Measurements from ENCODE around the gene ZDHHC22.

ZDHHC22 gene

DNA sequence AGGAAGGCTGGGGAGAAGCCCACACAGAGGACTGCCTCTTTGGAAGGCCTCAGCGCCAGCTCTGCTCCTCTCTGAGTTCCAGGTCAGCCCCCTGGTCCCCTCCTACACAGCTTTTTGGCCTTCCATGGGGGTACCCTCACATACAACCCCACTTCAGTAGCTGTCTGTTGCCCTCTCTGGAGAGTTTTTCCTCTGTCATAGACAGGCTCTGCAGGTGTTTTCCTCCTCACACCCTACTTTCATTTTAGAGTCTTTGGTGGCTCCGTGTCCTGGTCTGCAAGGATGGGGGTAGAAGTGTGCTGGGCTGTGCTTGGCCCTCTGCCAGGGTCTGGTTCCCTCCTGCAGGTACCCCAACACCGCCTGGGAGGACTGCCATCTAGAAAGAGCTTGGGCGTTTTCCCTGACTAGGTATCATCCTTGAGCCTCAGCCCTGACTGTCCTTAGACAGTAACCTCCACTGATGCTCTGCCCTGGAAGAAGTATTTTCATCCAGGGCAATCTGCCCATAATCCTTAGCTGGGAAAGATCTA lies 15.1 kb downstream of the ZDHHC22 start:
- H3K27ac ChIP-seq (ENCODE audit: low read depth, low read length, severe bottlenecking): no peak overlapping the region
- no peaks in the 10 kb centered on the region for H3K36me3 ChIP-seq (ENCODE audit: control insufficient read depth, insufficient read depth, low read length)
- 74 to 88% methylated on average over 2 to 3 of the region's 4 CpGs for WGBS, 2 experiments (ENCODE audit: insufficient coverage in 2 of 2)
- peaks cover 8% of the 10 kb centered on the region for H3K4me1 ChIP-seq (ENCODE audit: control insufficient read depth, insufficient read depth, low read length, poor library complexity, severe bottlenecking)
- H3K9me3 ChIP-seq (ENCODE audit: control insufficient read depth, low read length): no peaks in the 10 kb centered on the region
- H3K4me3 ChIP-seq (ENCODE audit: extremely low read depth, insufficient read depth, low read length, poor library complexity, severe bottlenecking): no peak overlapping the region

DNA sequence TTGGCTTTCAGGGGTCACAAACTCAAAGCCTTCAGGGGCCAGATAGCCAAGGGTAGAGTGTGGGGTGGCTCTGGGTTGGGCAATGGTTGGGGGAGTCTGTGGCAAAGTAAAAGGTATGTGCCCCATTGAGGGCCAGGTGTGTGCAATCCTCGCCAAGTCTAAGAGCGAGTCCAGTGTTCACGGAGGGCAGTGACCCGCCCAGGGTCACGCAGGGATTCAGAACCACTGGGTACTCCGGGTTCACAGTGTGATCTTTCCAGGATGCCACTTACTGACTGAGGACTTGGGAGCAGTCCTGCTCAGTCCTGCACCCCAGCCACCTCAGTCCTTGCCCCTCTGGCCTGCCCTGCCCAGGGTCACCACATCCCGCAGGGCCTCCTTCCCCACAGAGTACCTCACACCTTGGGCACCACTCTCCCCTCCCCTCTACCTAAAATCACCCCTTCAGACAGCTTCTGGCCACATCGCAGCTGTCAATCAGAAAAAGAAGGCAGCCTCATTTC lies 15.7 kb downstream of the ZDHHC22 start:
- no peaks in the 10 kb centered on the region for H3K9me3 ChIP-seq (ENCODE audit: control insufficient read depth, low read length)
- H3K4me3 ChIP-seq (ENCODE audit: extremely low read depth, insufficient read depth, low read length, poor library complexity, severe bottlenecking): no peak overlapping the region
- no peak overlapping the region for H3K27ac ChIP-seq (ENCODE audit: low read depth, low read length, severe bottlenecking)
- 94% methylated on average over 7 to 8 of the region's 8 CpGs for WGBS, 2 experiments (ENCODE audit: insufficient coverage in 2 of 2)
- peaks cover 5% of the 10 kb centered on the region for H3K36me3 ChIP-seq (ENCODE audit: control insufficient read depth, insufficient read depth, low read length)
- H3K4me1 ChIP-seq (ENCODE audit: control insufficient read depth, insufficient read depth, low read length, poor library complexity, severe bottlenecking): peaks cover 8% of the 10 kb centered on the region

- peaks cover 5% of the 10 kb centered on the region for H3K36me3 ChIP-seq (ENCODE audit: control insufficient read depth, insufficient read depth, low read length)
- H3K4me3 ChIP-seq (ENCODE audit: extremely low read depth, insufficient read depth, low read length, poor library complexity, severe bottlenecking): peak overlapping the region; percentile 39
- 36 to 44% methylated on average over 23 to 30 of the region's 30 CpGs for WGBS, 2 experiments (ENCODE audit: insufficient coverage in 2 of 2)
Measured at GRCh38 chr14:77125281-77125801, 16.2 kb downstream of the ZDHHC22 start.

GRCh38 chr14:77124345-77125280 lies 17.0 kb downstream of the ZDHHC22 start:
- H3K4me3 ChIP-seq (ENCODE audit: extremely low read depth, insufficient read depth, low read length, poor library complexity, severe bottlenecking): peak overlapping the region; percentile 39
- H3K27ac ChIP-seq (ENCODE audit: low read depth, low read length, severe bottlenecking): no peak overlapping the region
- peaks cover 8% of the 10 kb centered on the region for H3K4me1 ChIP-seq (ENCODE audit: control insufficient read depth, insufficient read depth, low read length, poor library complexity, severe bottlenecking)
- H3K9me3 ChIP-seq (ENCODE audit: control insufficient read depth, low read length): no peaks in the 10 kb centered on the region
- WGBS, 2 experiments (ENCODE audit: insufficient coverage in 2 of 2): 6 to 11% methylated on average over 63 of the region's 73 CpGs
- peaks cover 10% of the 10 kb centered on the region for H3K36me3 ChIP-seq (ENCODE audit: control insufficient read depth, insufficient read depth, low read length)

More at GRCh38 chr14:77125281-77125801, 16.2 kb downstream of the ZDHHC22 start:
- Histone ChIP-seq H3K4me1 (ENCODE audit: control insufficient read depth, insufficient read depth, low read length, poor library complexity, severe bottlenecking) (peaks cover 8% of the 10 kb centered on the region), H3K27ac (ENCODE audit: low read depth, low read length, severe bottlenecking) (no peak overlapping the region), H3K9me3 (ENCODE audit: control insufficient read depth, low read length) (no peaks in the 10 kb centered on the region)

DNA sequence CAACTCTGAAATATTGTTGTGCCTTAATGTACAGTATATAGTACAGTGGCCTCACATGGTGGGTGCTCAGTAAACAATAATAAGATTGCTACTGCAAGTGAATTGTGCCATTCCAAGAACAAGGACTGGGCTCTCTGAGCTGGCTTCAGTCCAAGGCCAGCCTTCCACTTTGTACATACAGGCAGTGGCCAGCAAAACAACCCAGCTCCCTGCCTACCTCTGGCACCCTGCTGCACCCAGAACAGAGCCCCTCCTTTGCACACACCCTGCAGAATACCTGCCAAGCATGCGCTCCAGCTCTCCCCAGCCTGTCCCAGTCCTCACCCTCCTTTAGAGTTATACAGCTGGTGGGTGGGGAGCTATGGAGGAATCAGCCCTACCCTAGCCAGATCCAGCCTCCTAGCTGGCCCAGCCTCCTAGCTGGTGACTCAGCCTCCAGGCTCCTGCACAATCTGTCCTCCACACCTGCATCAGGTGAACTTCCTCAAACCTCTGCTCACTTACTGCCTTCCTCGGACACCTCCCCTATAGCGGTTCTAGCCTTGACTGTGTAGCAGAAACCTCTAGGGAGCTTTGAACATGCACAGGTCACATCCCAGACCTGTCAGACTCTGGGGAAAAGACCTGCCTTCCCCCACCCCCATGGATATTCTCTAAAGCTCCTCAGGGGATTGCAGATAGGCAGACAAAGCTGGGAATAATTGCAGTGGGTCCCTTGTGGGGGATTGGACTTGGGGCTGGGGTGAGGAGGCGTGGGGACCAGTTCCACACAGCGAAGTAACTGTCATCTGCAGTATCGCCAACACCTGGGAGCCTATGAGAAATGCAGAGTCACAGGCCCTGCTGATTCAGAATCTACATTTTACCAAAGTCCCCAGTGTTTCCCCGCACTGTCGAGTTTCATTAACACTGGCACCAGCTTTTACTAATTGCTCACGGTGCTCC lies 17.9 kb downstream of the ZDHHC22 start:
- Histone ChIP-seq H3K36me3 (ENCODE audit: control insufficient read depth, insufficient read depth, low read length) (peaks cover 10% of the 10 kb centered on the region), H3K4me3 (ENCODE audit: extremely low read depth, insufficient read depth, low read length, poor library complexity, severe bottlenecking) (peak overlapping the region; percentile 39), H3K4me1 (ENCODE audit: control insufficient read depth, insufficient read depth, low read length, poor library complexity, severe bottlenecking) (peaks cover 8% of the 10 kb centered on the region), H3K9me3 (ENCODE audit: control insufficient read depth, low read length) (no peaks in the 10 kb centered on the region), H3K27ac (ENCODE audit: low read depth, low read length, severe bottlenecking) (no peak overlapping the region)
- WGBS, 2 experiments (ENCODE audit: insufficient coverage in 2 of 2): 84% methylated on average over 7 to 8 of the region's 9 CpGs

DNA sequence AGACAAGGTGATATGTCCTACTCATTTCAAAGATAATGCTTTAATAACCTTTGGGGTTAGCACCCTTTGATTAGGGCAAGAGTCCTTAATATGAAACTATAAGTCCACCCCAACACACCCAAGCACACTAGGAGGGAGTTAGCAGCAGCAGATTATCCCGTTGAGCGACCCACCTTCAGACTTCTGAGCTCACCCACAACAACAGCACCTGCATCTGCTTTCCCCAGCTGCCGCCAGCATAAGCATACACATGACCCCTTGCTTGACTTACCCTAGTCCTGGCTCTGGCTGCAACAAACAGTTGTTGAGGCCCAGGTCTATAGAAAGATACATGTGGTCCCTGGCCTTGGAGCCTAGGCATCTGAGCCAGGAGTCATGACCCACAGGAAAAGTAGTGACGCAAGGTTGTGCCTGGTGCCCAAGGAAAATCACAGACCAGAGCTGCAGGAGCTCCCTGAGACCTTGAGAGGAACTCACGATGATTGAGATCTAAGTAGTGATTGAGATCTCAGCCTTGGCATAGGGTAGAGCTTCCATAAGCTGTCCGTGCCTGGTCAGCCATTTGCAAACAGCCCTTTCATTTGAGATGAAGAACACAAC lies 19.0 kb downstream of the ZDHHC22 start:
- H3K36me3 ChIP-seq (ENCODE audit: control insufficient read depth, insufficient read depth, low read length): peaks cover 16% of the 10 kb centered on the region
- no peaks in the 10 kb centered on the region for H3K9me3 ChIP-seq (ENCODE audit: control insufficient read depth, low read length)
- no peak overlapping the region for H3K4me3 ChIP-seq (ENCODE audit: extremely low read depth, insufficient read depth, low read length, poor library complexity, severe bottlenecking)
- no peak overlapping the region for H3K27ac ChIP-seq (ENCODE audit: low read depth, low read length, severe bottlenecking)
- peaks cover 8% of the 10 kb centered on the region for H3K4me1 ChIP-seq (ENCODE audit: control insufficient read depth, insufficient read depth, low read length, poor library complexity, severe bottlenecking)
- 94 to 96% methylated on average over 5 to 6 of the region's 6 CpGs for WGBS, 2 experiments (ENCODE audit: insufficient coverage in 2 of 2)

GRCh38 chr14:77120771-77121743 lies 20.5 kb downstream of the ZDHHC22 start:
- H3K4me1 ChIP-seq (ENCODE audit: control insufficient read depth, insufficient read depth, low read length, poor library complexity, severe bottlenecking): peaks cover 8% of the 10 kb centered on the region
- WGBS, 2 experiments (ENCODE audit: insufficient coverage in 2 of 2): 51 to 64% methylated on average over 6 to 8 of the region's 9 CpGs
- H3K27ac ChIP-seq (ENCODE audit: low read depth, low read length, severe bottlenecking): no peak overlapping the region
- peaks cover 28% of the 10 kb centered on the region for H3K36me3 ChIP-seq (ENCODE audit: control insufficient read depth, insufficient read depth, low read length)
- no peak overlapping the region for H3K4me3 ChIP-seq (ENCODE audit: extremely low read depth, insufficient read depth, low read length, poor library complexity, severe bottlenecking)
- no peaks in the 10 kb centered on the region for H3K9me3 ChIP-seq (ENCODE audit: control insufficient read depth, low read length)

DNA sequence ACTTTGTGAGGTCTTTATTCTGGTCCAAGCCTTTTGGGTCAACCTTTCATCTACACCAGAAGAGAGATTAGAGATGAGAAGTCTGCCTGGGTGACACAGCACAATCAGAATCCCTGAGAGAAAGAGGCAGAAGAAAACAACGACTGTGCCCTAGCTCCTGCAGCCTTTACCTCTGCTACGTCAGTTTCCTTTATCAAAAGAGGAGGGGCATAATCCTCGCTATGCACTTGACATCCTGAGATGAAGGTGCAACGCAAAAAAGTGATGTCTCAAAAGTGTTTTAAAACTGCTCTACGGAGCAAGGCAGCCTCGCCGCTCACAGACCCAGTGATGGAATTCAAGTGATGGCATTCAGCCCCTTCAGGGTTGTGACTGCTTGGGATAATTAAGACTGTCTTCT lies 21.7 kb downstream of the ZDHHC22 start:
- WGBS, 2 experiments (ENCODE audit: insufficient coverage in 2 of 2): 87 to 89% methylated on average over 5 to 6 of the region's 7 CpGs
- peaks cover 8% of the 10 kb centered on the region for H3K4me1 ChIP-seq (ENCODE audit: control insufficient read depth, insufficient read depth, low read length, poor library complexity, severe bottlenecking)
- H3K4me3 ChIP-seq (ENCODE audit: extremely low read depth, insufficient read depth, low read length, poor library complexity, severe bottlenecking): no peak overlapping the region
- H3K9me3 ChIP-seq (ENCODE audit: control insufficient read depth, low read length): no peaks in the 10 kb centered on the region
- peaks cover 33% of the 10 kb centered on the region for H3K36me3 ChIP-seq (ENCODE audit: control insufficient read depth, insufficient read depth, low read length)
- H3K27ac ChIP-seq (ENCODE audit: low read depth, low read length, severe bottlenecking): no peak overlapping the region

DNA sequence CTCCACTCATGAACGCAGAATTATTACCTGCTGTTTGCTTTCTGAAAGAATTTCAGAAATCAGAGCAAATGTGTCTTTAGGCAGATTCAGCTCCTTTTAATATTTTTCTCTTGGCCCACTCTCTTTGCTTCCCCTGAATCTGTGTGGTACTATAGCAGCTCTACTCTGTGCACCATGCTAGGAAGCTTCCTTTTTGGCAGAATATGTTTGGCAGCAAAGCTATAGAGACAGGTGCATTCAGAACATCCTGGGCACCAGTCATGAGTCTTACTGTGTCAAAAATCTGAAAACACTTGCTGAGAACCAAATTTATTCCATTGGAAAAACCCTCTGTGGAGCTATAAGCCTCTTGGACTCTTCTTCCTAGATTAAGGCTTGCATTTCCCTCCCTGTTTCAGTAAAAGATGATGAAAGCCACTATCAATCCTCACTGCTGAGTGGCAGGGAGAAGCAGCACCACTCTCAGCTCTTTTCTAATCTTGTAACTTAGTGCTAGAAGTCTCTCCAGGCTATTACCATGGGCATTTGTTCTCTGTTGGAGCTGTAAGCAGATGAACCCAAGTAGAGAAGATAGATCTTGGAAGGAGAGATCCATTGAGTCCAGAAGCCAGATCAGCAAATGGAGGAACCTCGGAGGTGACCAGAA lies 25.3 kb downstream of the ZDHHC22 start:
- H3K36me3 ChIP-seq (ENCODE audit: control insufficient read depth, insufficient read depth, low read length): peaks cover 64% of the 10 kb centered on the region
- no peak overlapping the region for H3K27ac ChIP-seq (ENCODE audit: low read depth, low read length, severe bottlenecking)
- peaks cover 9% of the 10 kb centered on the region for H3K4me1 ChIP-seq (ENCODE audit: control insufficient read depth, insufficient read depth, low read length, poor library complexity, severe bottlenecking)
- no peaks in the 10 kb centered on the region for H3K9me3 ChIP-seq (ENCODE audit: control insufficient read depth, low read length)
- H3K4me3 ChIP-seq (ENCODE audit: extremely low read depth, insufficient read depth, low read length, poor library complexity, severe bottlenecking): no peak overlapping the region
- 96 to 100% methylated on average over 2 of the region's 2 CpGs for WGBS, 2 experiments (ENCODE audit: insufficient coverage in 2 of 2)
